ENCODE data around the gene EXOG.
"Not testable (repeated sequence)": the region's sequence is repeated elsewhere in the genome, so short reads cannot be mapped to it uniquely, and the experiment has no call there.

EXOG gene

GRCh38 chr3:38563070-38563885 lies 67.1 kb downstream of the EXOG start:
- no peak for DNase-seq (ENCODE audit: low read depth in 3 of 3)

DNA sequence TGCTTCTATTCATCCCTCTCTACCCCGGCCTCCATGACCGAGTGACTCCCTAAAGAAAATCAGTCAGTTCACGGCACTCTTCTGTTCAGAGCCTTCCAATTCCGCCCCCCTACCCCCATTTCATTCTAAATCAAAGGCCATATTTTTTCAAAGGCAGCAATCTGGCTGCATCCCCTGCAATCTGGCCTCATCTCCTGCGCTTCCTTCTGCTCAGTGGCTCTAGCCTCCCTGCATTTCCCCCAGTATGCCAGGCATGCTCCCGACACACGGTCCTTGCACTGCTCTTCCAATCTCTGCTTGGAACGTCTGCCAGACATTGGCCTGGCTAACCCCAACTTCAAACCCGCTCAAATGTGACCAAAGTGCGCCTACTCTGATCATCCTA lies 67.7 kb downstream of the EXOG start:
- no peak for DNase-seq (ENCODE audit: low read depth in 3 of 3)

DNA sequence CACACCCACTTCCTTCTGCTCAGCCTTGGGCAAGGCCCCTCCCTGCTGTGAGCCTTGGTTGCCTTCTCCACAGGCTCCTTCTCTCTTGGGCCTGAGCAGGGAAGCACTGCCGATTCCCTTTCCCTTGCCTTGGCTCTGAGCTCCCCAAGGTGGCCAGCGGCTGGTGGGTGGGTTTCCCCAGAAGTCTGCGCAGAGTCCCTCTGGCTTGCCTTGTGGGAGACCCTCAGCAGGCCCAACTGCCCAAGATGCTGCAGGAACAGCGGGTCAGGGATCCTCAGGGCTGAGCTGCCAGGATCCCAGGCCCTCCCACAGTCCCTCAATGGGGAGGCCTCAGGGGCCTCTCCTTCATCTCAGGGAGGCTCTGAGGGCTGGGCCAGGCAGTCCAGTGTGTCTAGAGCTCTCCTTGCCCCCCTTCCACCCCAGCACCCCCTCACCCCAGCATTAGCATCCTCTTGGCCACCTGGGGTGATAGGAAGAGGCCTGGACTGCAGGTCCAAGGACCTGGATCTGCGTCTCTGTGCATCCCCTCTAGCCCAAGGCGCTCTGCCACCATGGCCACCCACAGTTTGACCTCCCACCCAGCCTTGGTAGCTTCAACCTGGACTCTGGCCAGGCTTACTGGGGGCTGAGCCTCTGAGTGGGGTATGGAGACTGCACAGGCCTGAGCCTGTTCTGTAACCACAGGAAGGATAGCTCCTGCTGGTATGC lies 68.6 kb downstream of the EXOG start:
- no peak for DNase-seq (ENCODE audit: low read depth in 3 of 3)

DNA sequence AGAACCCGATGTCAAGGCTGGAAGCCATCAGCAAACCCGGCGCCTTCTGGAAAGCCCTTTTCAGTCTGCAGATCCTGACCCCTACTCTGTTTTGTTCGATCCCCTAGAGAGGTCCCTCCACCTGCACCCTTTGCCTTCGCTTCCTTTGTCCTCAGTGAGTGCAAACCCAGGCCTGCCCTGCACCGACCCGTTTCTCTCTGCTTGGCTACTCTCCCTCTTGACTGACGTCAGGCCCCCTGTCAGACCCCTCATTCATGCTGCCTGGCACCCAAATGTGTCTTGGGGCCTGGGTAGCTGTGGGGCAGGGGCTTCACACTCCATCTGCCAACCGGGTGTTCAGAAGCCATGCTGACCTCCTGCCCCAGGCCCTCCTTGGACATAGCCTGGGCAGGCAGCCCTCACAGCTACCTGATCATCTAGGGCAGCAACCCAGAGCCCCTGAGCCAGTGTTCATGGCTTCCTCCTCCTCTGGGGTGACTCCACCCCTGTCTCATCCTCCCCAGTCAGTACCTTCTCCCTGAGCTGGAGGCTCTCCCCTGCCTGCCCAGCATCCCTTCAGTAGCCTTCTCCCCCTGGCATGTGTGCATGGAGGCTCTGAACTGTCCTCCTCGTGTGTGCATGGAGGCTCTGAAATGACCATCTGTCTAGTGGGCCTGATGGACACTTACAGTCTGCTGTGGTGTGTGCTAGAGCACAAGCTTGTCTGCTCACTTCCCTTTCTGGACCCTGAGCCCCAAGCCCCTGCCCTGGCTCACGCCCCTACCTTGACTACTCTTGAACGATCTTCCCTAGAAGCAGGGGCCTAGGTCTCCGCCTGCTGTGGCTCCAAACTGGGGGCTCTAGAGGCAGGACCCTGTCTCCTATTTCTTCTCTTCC lies 69.4 kb downstream of the EXOG start:
- DNase-seq (ENCODE audit: low read depth in 3 of 3) = no peak

GRCh38 chr3:38566215-38566528 lies 70.0 kb downstream of the EXOG start:
- DNase-seq (ENCODE audit: low read depth in 3 of 3) = no peak

GRCh38 chr3:38566794-38567193 lies 70.7 kb downstream of the EXOG start:
- not testable (repeated sequence) for DNase-seq (ENCODE audit: low read depth in 3 of 3)

DNA sequence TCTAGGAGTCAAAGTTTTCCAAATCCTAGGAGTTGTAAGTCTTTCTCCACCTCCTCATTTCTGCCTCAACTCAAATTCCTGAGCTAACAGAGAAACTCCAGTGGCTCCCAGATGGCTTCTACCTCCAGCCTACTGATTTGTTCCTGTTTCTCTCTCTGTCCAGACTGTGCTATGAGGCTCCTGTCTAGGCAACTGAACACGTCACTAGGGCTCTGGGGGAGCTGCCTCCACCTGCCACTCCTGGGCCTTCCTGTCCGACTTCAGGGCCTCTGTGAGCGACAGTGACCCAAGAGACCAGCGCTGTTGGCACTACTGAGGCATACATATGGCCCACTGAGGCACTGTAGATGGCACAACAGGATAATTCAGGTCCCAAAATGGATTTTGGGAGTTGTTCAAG lies 71.4 kb downstream of the EXOG start:
- DNase-seq (ENCODE audit: low read depth in 3 of 3) = no peak

DNA sequence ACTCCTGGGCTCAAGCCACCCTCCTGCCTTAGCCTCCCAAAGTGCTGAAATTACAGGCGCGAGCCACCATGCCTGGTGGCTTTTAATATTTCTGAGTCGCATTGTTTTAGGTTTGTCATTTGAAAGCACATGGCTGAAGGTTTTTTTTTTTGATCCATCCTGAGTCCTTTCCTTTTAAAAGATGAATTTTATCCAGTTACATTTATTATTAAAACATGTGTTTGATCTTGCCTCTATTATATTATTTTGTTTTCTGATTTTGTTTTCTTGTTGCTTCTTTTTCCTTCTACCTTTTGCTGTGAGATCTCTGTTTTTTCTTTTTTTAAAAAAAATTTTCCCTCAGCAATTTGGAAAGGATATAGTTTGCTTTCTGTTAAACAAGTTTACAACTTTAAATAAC lies 77.0 kb downstream of the EXOG start:
- no peak for DNase-seq (ENCODE audit: low read depth in 3 of 3)

DNA sequence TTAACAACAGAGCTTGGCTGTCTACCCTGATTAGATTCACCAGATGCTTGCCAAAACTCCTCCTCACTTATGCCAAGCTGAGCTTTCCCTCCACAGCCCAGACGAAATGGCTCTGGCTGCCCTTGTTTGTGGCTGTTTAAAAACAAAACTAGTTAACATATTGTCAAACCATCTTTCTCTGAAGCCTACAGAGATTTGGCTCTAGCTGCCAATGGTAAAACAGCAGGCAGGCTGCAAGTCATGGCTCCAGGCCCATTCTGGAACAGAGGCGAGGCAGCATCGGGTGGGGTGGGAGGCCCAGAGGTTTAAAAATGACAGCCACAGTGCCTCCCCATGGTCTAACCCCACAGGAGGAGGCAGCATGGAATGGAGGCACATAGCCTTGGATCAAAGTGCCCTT lies 77.4 kb downstream of the EXOG start:
- DNase-seq (ENCODE audit: low read depth in 3 of 3) = no peak

DNA sequence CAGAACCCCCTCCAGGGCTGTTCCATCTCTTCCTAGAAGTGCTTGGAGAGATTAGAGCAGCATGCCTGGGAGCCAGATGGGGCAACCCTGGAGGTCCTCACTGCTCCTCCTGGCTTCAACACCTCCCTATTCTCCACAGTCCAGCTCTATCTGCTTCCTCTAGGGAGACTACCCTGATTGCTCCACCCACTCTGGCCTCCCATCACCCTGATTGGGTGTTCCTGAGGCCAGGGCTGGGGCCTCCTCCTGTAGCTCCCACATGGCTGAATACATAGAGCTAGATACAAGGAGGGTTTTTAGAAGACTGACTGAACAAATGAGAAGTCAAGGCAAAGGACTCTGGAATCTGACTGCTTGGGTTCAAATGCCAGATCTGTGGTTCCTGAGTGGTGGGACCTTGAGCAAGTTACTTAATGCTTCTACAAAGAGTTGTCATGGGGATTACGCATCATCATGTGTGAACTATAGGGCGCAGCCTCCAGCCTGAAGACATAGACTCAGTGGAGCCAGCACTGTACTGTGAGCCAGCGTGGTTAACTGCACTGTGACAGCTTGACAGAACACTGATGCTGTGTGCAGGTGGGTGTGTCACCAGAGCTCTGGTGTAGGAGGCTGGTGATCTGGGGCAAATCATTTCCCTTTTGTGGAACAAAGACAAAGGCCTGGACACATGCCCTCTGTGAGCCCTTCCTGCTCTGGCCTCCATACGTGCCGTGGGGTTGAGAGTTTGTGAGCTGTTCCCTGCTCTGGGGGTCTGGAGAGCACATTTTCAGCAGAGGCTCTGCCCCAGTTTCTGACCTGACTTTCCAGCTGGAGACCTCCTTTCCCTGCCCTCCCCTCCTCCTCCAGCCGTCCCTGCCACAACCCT lies 78.5 kb downstream of the EXOG start:
- no peak for DNase-seq (ENCODE audit: low read depth in 3 of 3)

DNA sequence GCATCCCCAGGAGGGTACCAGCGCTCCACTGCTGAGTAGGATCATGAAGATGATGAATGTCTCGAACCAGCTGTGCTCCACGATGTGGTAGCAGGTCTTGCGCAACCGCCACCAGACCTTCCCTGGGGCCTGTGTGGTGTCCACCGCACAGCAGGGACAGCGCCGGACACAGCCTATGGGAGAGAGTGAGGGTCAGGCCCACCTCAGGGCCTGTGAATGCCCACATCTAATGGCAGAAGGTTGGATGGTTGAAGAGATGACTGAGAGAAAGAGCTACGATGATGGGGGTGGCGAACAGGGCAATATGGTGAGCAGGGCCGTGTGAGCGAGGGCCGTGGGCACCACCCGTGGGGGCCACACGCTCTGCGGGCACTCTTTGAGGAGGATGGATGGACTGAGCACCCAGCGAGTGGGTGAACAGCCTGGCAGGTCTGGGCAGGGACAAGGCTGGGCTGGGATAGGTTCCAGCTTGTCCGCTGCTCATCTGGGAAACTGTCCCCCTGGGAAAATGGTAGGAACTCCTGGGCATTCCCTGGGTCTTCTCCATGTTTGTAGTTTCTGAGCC lies 79.2 kb downstream of the EXOG start:
- no peak for DNase-seq (ENCODE audit: low read depth in 3 of 3)
